Measurements from ENCODE around the gene HNRNPM. TPM values are rescaled to one million over a fixed set of nuclear protein-coding genes. Genes with fewer than 3 reads are reported as not detected.

The HNRNPM gene
- total and polyA plus RNA-seq, 9 donors: 88.2 to 285 (median 180) TPM

- H3K27ac ChIP-seq: no peak overlapping the region
- TF ChIP-seq CTCF (IDR thresholded peaks at IDR 0.05): no peak
- TF ChIP-seq POLR2A (IDR thresholded peaks at IDR 0.05): no peak
- TF ChIP-seq EP300 (IDR thresholded peaks at IDR 0.05): no peak
- H3K4me1 ChIP-seq (ENCODE audit: insufficient read depth): no peaks in the 10 kb centered on the region
- no peaks in the 10 kb centered on the region for H3K36me3 ChIP-seq
- intact Hi-C loops (cut with DNase I): no loop called here
- no peaks in the 10 kb centered on the region for H3K9me3 ChIP-seq
- H3K4me3 ChIP-seq: no peak overlapping the region
- 88 to 89% (median 88%) methylated on average over 16 of the region's 16 CpGs for WGBS, 3 donors
- DNase-seq: no peak
- no peaks in the 10 kb centered on the region for H3K27me3 ChIP-seq
Observed at GRCh38 chr19:8486661-8487136, 41.9 kb downstream of the HNRNPM start.

GRCh38 chr19:8487137-8487851 is 42.5 kb downstream of the HNRNPM start:
- Histone ChIP-seq H3K27ac (no peak overlapping the region), H3K4me1 (ENCODE audit: insufficient read depth) (no peaks in the 10 kb centered on the region), H3K4me3 (no peak overlapping the region), H3K9me3 (no peaks in the 10 kb centered on the region), H3K27me3 (no peaks in the 10 kb centered on the region), H3K36me3 (no peaks in the 10 kb centered on the region)
- no peak for DNase-seq
- TF ChIP-seq CTCF (IDR thresholded peaks at IDR 0.05) (no peak), EP300 (IDR thresholded peaks at IDR 0.05) (no peak), POLR2A (IDR thresholded peaks at IDR 0.05) (no peak)
- intact Hi-C loops (cut with DNase I): no loop called here
- WGBS, 3 donors: 78 to 84% (median 81%) methylated on average over 13 of the region's 13 CpGs

- Histone ChIP-seq H3K27me3 (no peaks in the 10 kb centered on the region), H3K27ac (no peak overlapping the region), H3K4me3 (no peak overlapping the region), H3K9me3 (no peaks in the 10 kb centered on the region), H3K4me1 (ENCODE audit: insufficient read depth) (no peaks in the 10 kb centered on the region), H3K36me3 (no peaks in the 10 kb centered on the region)
- 75 to 81% (median 78%) methylated on average over 15 of the region's 15 CpGs for WGBS, 3 donors
- DNase-seq: no peak
- intact Hi-C loops (cut with DNase I): no loop called here
- TF ChIP-seq POLR2A (IDR thresholded peaks at IDR 0.05) (no peak), CTCF (IDR thresholded peaks at IDR 0.05) (no peak), EP300 (IDR thresholded peaks at IDR 0.05) (no peak)
Observed at GRCh38 chr19:8488365-8488764, 43.6 kb downstream of the HNRNPM start.

GRCh38 chr19:8489561-8490394 is 45.0 kb downstream of the HNRNPM start:
- DNase-seq: no peak
- Histone ChIP-seq H3K4me1 (ENCODE audit: insufficient read depth) (no peaks in the 10 kb centered on the region), H3K27me3 (no peaks in the 10 kb centered on the region), H3K27ac (no peak overlapping the region), H3K9me3 (no peaks in the 10 kb centered on the region), H3K36me3 (no peaks in the 10 kb centered on the region), H3K4me3 (no peak overlapping the region)
- intact Hi-C loops (cut with DNase I): loop anchor here in 1 of 4 donors (10.0 kb wide), 1 partner anchor 65 kb away; no protein-coding TSS in a partner anchor
- WGBS, 3 donors: 75 to 84% (median 82%) methylated on average over 21 to 25 of the region's 25 CpGs
- TF ChIP-seq CTCF (IDR thresholded peaks at IDR 0.05): no peak
- TF ChIP-seq EP300 (IDR thresholded peaks at IDR 0.05): no peak
- TF ChIP-seq POLR2A (IDR thresholded peaks at IDR 0.05): no peak

All from ovary (tissue), 9 donors.